T-helper 2 cell treated with Interferon-gamma antibody and Interleukin-4, amounts not matched to agents 100 ng/mL and 5 ng/mL, for 36 hours (primary cell): ENCODE results near the gene PLAAT3. TPM values are rescaled to one million over a fixed set of nuclear protein-coding genes. Genes with fewer than 3 reads are reported as not detected.
"Not testable (repeated sequence)": the region's sequence is repeated elsewhere in the genome, so short reads cannot be mapped to it uniquely, and the experiment has no call there.

Experiments used
- intact Hi-C: fragments of 100-400 bp; cut with micrococcal nuclease; formaldehyde crosslinking; loops from one replicate; pipeline ENCODE4 v1.15.1; 2023
- total RNA-seq: library from RNA; stranded (reverse); gene quantifications from 2 replicates; pipeline ENCODE4 v1.2.3, GENCODE V29; 2022

The PLAAT3 gene
- total RNA-seq, 1 donor from 2014 or later = 3.3 TPM

- intact Hi-C loops = loop anchor here (10.0 kb wide), 1 partner anchor 75 kb away; the partner anchor contains the start of gene PLAAT4
Observed at GRCh38 chr11:63609971-63610580, 4.2 kb downstream of the PLAAT3 start.

GRCh38 chr11:63609536-63609935 is 4.7 kb downstream of the PLAAT3 start:
- intact Hi-C loops = no loop called here

- intact Hi-C loops = no loop called here
Observed at GRCh38 chr11:63608353-63609345, 5.6 kb downstream of the PLAAT3 start.

- intact Hi-C loops = no loop called here
Observed at GRCh38 chr11:63603180-63603518, 11.1 kb downstream of the PLAAT3 start.

- intact Hi-C loops = not testable (repeated sequence)
Observed at GRCh38 chr11:63602290-63603179, 11.7 kb downstream of the PLAAT3 start.

- intact Hi-C loops = no loop called here
Observed at GRCh38 chr11:63599211-63600122, 14.8 kb downstream of the PLAAT3 start.

GRCh38 chr11:63598556-63598955 is 15.7 kb downstream of the PLAAT3 start:
- intact Hi-C loops = no loop called here

GRCh38 chr11:63595296-63595695 is 18.9 kb downstream of the PLAAT3 start:
- intact Hi-C loops = no loop called here

- intact Hi-C loops = no loop called here
Observed at GRCh38 chr11:63592975-63593395, 21.2 kb downstream of the PLAAT3 start.

GRCh38 chr11:63590024-63590788 is 24.0 kb downstream of the PLAAT3 start:
- intact Hi-C loops = no loop called here

GRCh38 chr11:63589000-63589399 is 25.2 kb downstream of the PLAAT3 start:
- intact Hi-C loops = no loop called here

- intact Hi-C loops = no loop called here
Observed at GRCh38 chr11:63586451-63587166, 27.6 kb downstream of the PLAAT3 start.

GRCh38 chr11:63583357-63583677 is 30.9 kb downstream of the PLAAT3 start:
- intact Hi-C loops = no loop called here

GRCh38 chr11:63581224-63581623 is 33.0 kb downstream of the PLAAT3 start:
- intact Hi-C loops = not testable (repeated sequence)

- intact Hi-C loops = not testable (repeated sequence)
Observed at GRCh38 chr11:63578882-63579281, 35.4 kb downstream of the PLAAT3 start.

- intact Hi-C loops = no loop called here
Observed at GRCh38 chr11:63574856-63575602, 39.2 kb downstream of the PLAAT3 start.

- intact Hi-C loops = no loop called here
Observed at GRCh38 chr11:63573881-63574855, 40.1 kb downstream of the PLAAT3 start.
